Peyer's patch (tissue), 4 donors: Measurements from ENCODE around the gene TRA2A.

Source experiments
- POLR2A ChIP-seq, 2 donors: fragments of 450-650 bp; IDR thresholded peaks; one replicate each; pipeline ENCODE4 v1.5.1; 2017; ENCODE audit warnings: antibody characterized with exemption in 2 of 2, mild to moderate bottlenecking in 2 of 2, moderate library complexity in 2 of 2
- TF ChIP-seq, protein P1 (sequence below), 6 experiments: fragments of 450-650 bp in 4 of 6; fragments of 200-600 bp in 2 of 6; sonication (generic) in 1 of 6; IDR thresholded peaks; one replicate each; pipeline ENCODE4 v1.5.1; 2017 to 2019; ENCODE audit warnings: antibody characterized with exemption in 6 of 6, mild to moderate bottlenecking in 3 of 6, moderate library complexity in 1 of 6

DNA sequence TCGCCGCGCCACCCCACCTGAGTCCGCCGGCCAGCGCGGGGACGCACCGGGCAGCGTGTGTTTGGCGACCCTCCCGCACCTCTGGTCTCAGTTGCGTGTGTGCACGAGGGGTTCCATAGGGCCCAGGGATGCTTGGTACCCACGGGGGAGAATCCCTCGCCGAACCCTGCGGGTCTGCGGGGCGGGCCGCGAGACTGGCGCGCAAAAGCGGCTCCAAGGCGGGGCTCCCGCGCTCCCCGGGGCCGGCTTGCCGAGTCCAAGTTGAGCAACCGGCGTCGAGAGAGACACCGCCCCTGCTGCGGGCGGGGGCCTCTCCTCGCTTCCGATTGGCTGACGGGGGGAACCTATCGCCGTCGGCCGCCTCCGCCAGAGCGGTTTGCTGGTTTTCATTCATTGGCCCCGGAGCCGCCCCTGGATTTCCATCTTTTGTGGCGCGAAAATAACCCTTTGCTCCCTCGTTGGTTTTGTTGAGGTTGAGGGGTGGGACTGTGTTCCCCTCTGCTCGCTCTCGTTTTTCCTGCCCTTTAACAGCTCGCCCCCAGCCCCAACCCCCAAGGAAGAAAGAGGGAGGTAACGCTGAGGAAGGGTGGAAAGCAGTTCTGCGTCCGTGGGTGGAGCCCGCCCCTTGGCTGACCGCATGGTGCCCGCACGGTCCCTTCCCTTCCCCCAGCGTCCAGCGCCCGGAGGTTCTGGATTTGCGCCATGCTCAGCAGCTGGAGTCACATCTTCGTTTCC is 57.5 kb downstream of the TRA2A start:
- TF ChIP-seq, protein P1, sequence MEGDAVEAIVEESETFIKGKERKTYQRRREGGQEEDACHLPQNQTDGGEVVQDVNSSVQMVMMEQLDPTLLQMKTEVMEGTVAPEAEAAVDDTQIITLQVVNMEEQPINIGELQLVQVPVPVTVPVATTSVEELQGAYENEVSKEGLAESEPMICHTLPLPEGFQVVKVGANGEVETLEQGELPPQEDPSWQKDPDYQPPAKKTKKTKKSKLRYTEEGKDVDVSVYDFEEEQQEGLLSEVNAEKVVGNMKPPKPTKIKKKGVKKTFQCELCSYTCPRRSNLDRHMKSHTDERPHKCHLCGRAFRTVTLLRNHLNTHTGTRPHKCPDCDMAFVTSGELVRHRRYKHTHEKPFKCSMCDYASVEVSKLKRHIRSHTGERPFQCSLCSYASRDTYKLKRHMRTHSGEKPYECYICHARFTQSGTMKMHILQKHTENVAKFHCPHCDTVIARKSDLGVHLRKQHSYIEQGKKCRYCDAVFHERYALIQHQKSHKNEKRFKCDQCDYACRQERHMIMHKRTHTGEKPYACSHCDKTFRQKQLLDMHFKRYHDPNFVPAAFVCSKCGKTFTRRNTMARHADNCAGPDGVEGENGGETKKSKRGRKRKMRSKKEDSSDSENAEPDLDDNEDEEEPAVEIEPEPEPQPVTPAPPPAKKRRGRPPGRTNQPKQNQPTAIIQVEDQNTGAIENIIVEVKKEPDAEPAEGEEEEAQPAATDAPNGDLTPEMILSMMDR (IDR thresholded peaks at IDR 0.05): no peak
- TF ChIP-seq POLR2A (IDR thresholded peaks at IDR 0.05): no peak
